ENCODE measurements around the gene EIF3A. TPM values are rescaled to one million over a fixed set of nuclear protein-coding genes. Genes with fewer than 3 reads are reported as not detected.

The EIF3A gene
- total and polyA plus RNA-seq, 8 donors = 37.2 to 145 (median 91.4) TPM

GRCh38 chr10:119025776-119026175 is 54.8 kb downstream of the EIF3A start:
- peak in 3 of 4 donors; percentile 33 to 45 (median 36) for ATAC-seq
- H3K27ac ChIP-seq = peak overlapping the region; percentile 68 to 83 (median 76)
- H3K36me3 ChIP-seq = no peaks in the 10 kb centered on the region
- no peaks in the 10 kb centered on the region for H3K27me3 ChIP-seq
- intact Hi-C loops (cut with DNase I) = no loop called here
- H3K9me3 ChIP-seq = no peaks in the 10 kb centered on the region
- no peak for FAIRE-seq
- peaks cover 0 to 5% (median 5%) of the 10 kb centered on the region in 3 donors for H3K4me1 ChIP-seq
- WGBS, 2 donors = 58% methylated on average over 7 of the region's 7 CpGs
- no peak for TF ChIP-seq CTCF (IDR thresholded peaks at IDR 0.05)
- H3K4me3 ChIP-seq = no peak overlapping the region
- DNase-seq = peak in 4 of 6 donors; percentile 29 to 48 (median 39)

- FAIRE-seq (no peak), ATAC-seq (peak; percentile 35 to 54 (median 46)), DNase-seq (peak; percentile 73 to 94 (median 85))
- TF ChIP-seq CTCF (IDR thresholded peaks at IDR 0.05) = no peak
- Histone ChIP-seq H3K4me3 (no peak overlapping the region), H3K4me1 (peaks cover 0 to 5% (median 3%) of the 10 kb centered on the region in 3 donors), H3K27ac (peak overlapping the region; percentile 68 to 83 (median 76)), H3K27me3 (no peaks in the 10 kb centered on the region), H3K9me3 (no peaks in the 10 kb centered on the region), H3K36me3 (no peaks in the 10 kb centered on the region)
- WGBS, 2 donors = 30 to 31% methylated on average over 7 of the region's 7 CpGs
- intact Hi-C loops (cut with DNase I) = no loop called here
Measured at GRCh38 chr10:119025336-119025735, 55.3 kb downstream of the EIF3A start.

- intact Hi-C loops (cut with DNase I) = no loop called here
- 55 to 60% methylated on average over 6 of the region's 6 CpGs for WGBS, 2 donors
- FAIRE-seq (no peak), DNase-seq (no peak), ATAC-seq (no peak)
- H3K36me3 ChIP-seq = no peaks in the 10 kb centered on the region
- peak overlapping the region; percentile 68 to 83 (median 76) for H3K27ac ChIP-seq
- H3K4me1 ChIP-seq = peaks cover 0 to 5% (median 3%) of the 10 kb centered on the region in 3 donors
- no peak overlapping the region for H3K4me3 ChIP-seq
- H3K9me3 ChIP-seq = no peaks in the 10 kb centered on the region
- TF ChIP-seq CTCF (IDR thresholded peaks at IDR 0.05) = no peak
- H3K27me3 ChIP-seq = no peaks in the 10 kb centered on the region
Measured at GRCh38 chr10:119024882-119025281, 55.7 kb downstream of the EIF3A start.

GRCh38 chr10:119023553-119023868 is 57.1 kb downstream of the EIF3A start:
- no peak overlapping the region for H3K27ac ChIP-seq
- ATAC-seq = no peak
- 73 to 81% methylated on average over 8 of the region's 8 CpGs for WGBS, 2 donors

More at GRCh38 chr10:119023553-119023868, 57.1 kb downstream of the EIF3A start:
- Histone ChIP-seq H3K4me1 (peaks cover 0 to 5% (median 3%) of the 10 kb centered on the region in 3 donors), H3K36me3 (no peaks in the 10 kb centered on the region), H3K27me3 (no peaks in the 10 kb centered on the region), H3K9me3 (no peaks in the 10 kb centered on the region), H3K4me3 (no peak overlapping the region)
- TF ChIP-seq CTCF (IDR thresholded peaks at IDR 0.05) = no peak
- intact Hi-C loops (cut with DNase I) = no loop called here
- FAIRE-seq (no peak), DNase-seq (no peak)
